ENCODE data around the gene PTPN1. TPM values are rescaled to one million over a fixed set of nuclear protein-coding genes. Genes with fewer than 3 reads are reported as not detected.

PTPN1 gene
- polyA plus RNA-seq, 1 donor (not counting 4 experiments of a cell fraction or from before 2014, with no cell fraction given) = 61.6 TPM

DNA sequence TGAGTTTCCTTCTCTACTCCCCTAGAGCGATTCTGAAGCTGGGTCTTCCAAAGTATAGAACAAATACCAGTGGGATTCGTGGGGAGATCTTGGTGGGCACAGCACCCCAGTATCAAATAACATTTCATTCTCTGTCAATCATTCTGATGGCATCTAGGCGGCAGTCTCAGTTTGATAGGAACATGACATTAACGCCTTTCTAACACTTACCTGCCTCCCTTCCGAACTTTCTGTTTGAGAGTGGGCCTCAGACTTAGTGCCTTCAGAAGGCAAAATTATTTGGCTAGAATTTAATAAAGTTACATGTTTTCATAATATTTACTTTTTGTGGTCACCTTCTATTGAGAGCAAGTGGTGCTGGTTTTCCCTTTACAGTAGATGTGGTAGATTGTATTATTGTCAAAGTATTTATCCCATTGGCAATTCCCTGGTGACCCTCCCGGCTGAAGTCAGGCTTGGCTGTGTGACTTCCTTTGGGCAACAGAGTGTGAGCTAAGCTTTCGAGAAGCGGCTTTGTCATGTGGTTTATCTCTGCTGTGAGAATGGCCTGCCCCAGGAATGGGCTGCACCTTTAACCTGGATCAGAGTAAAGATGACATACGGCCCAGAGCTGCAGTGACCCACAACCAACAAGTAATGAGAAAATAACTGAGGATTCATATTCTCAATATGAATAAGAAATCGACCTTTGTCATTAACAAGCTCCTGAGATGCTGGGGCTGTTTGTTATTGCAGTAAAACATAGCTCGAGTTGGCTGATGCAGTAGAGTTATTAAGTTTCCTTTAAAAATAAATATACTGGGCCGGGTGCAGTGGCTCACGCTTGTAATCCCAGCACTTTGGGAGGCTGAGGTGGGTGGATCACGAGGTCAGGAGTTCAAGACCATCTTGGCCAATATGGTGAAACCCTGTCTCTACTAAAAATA lies 45.2 kb upstream of the PTPN1 start:
- H3K36me3 ChIP-seq (ENCODE audit: control insufficient read depth in 2 of 2, extremely low read depth in 1 of 2, insufficient read depth in 2 of 2, low read length in 2 of 2) = no peaks in the 10 kb centered on the region
- no peak overlapping the region for H2AFZ ChIP-seq (ENCODE audit: control insufficient read depth, low read length)
- H3K9me1 ChIP-seq (ENCODE audit: control insufficient read depth, extremely low read depth, insufficient read depth, low read length) = no peaks in the 10 kb centered on the region
- no peak overlapping the region for H3K27ac ChIP-seq (ENCODE audit: control insufficient read depth, insufficient read depth, low read length)
- no peaks in the 10 kb centered on the region for H4K20me1 ChIP-seq (ENCODE audit: control insufficient read depth, extremely low read depth, insufficient read depth, low read length)
- dilution Hi-C loops (cut with MboI; ENCODE audit: extremely low pct_ligation_motif_present, low sequenced_read_pairs) = no loop called here
- no peaks in the 10 kb centered on the region for H3K9me3 ChIP-seq (ENCODE audit: control insufficient read depth, low read depth, low read length)
- no peaks in the 10 kb centered on the region for H3K79me2 ChIP-seq (ENCODE audit: control insufficient read depth, insufficient read depth, low read length)
- no peaks in the 10 kb centered on the region for H3K27me3 ChIP-seq (ENCODE audit: control insufficient read depth, extremely low read depth, insufficient read depth, low read length)
- no peak for FAIRE-seq
- peaks cover 4% of the 10 kb centered on the region for H3K4me1 ChIP-seq (ENCODE audit: control insufficient read depth, extremely low read depth, insufficient read depth, low read length)
- no peak for DNase-seq (ENCODE audit: low read depth, low spot score)
- no peak overlapping the region for H3K4me2 ChIP-seq (ENCODE audit: control insufficient read depth, extremely low read depth, insufficient read depth, low read depth, low read length)
- TF ChIP-seq, protein P1, sequence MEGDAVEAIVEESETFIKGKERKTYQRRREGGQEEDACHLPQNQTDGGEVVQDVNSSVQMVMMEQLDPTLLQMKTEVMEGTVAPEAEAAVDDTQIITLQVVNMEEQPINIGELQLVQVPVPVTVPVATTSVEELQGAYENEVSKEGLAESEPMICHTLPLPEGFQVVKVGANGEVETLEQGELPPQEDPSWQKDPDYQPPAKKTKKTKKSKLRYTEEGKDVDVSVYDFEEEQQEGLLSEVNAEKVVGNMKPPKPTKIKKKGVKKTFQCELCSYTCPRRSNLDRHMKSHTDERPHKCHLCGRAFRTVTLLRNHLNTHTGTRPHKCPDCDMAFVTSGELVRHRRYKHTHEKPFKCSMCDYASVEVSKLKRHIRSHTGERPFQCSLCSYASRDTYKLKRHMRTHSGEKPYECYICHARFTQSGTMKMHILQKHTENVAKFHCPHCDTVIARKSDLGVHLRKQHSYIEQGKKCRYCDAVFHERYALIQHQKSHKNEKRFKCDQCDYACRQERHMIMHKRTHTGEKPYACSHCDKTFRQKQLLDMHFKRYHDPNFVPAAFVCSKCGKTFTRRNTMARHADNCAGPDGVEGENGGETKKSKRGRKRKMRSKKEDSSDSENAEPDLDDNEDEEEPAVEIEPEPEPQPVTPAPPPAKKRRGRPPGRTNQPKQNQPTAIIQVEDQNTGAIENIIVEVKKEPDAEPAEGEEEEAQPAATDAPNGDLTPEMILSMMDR (optimal IDR thresholded peaks at IDR 0.05 in 1 of 3, IDR thresholded peaks at IDR 0.05 in 1 of 3, conservative IDR thresholded peaks at IDR 0.05 in 1 of 3; ENCODE audit: extremely low read depth in 1 of 3, insufficient read depth in 2 of 3, low read length in 3 of 3) = no peak
- TF ChIP-seq EZH2 (IDR thresholded peaks at IDR 0.05; ENCODE audit: low read length) = no peak
- H3K4me3 ChIP-seq (ENCODE audit: control insufficient read depth in 2 of 3, extremely low read depth in 1 of 3, insufficient read depth in 2 of 3, low read depth in 1 of 3, low read length in 3 of 3) = no peak overlapping the region
- no peak overlapping the region for H3K9ac ChIP-seq (ENCODE audit: control insufficient read depth, extremely low read depth, insufficient read depth, low read length)

- Histone ChIP-seq H3K4me3 (ENCODE audit: control insufficient read depth in 2 of 3, extremely low read depth in 1 of 3, insufficient read depth in 2 of 3, low read depth in 1 of 3, low read length in 3 of 3) (no peak overlapping the region), H3K79me2 (ENCODE audit: control insufficient read depth, insufficient read depth, low read length) (no peaks in the 10 kb centered on the region), H4K20me1 (ENCODE audit: control insufficient read depth, extremely low read depth, insufficient read depth, low read length) (no peaks in the 10 kb centered on the region), H3K9me3 (ENCODE audit: control insufficient read depth, low read depth, low read length) (no peaks in the 10 kb centered on the region), H3K4me1 (ENCODE audit: control insufficient read depth, extremely low read depth, insufficient read depth, low read length) (peaks cover 9% of the 10 kb centered on the region), H3K27me3 (ENCODE audit: control insufficient read depth, extremely low read depth, insufficient read depth, low read length) (no peaks in the 10 kb centered on the region), H3K9me1 (ENCODE audit: control insufficient read depth, extremely low read depth, insufficient read depth, low read length) (no peaks in the 10 kb centered on the region), H3K9ac (ENCODE audit: control insufficient read depth, extremely low read depth, insufficient read depth, low read length) (no peak overlapping the region), H3K36me3 (ENCODE audit: control insufficient read depth in 2 of 2, extremely low read depth in 1 of 2, insufficient read depth in 2 of 2, low read length in 2 of 2) (no peaks in the 10 kb centered on the region), H3K27ac (ENCODE audit: control insufficient read depth, insufficient read depth, low read length) (no peak overlapping the region), H3K4me2 (ENCODE audit: control insufficient read depth, extremely low read depth, insufficient read depth, low read depth, low read length) (no peak overlapping the region), H2AFZ (ENCODE audit: control insufficient read depth, low read length) (no peak overlapping the region)
- FAIRE-seq (no peak), DNase-seq (ENCODE audit: low read depth, low spot score) (no peak)
- TF ChIP-seq EZH2 (IDR thresholded peaks at IDR 0.05; ENCODE audit: low read length) = no peak
- TF ChIP-seq, protein P1 (optimal IDR thresholded peaks at IDR 0.05 in 1 of 3, IDR thresholded peaks at IDR 0.05 in 1 of 3, conservative IDR thresholded peaks at IDR 0.05 in 1 of 3; ENCODE audit: extremely low read depth in 1 of 3, insufficient read depth in 2 of 3, low read length in 3 of 3) = no peak
- dilution Hi-C loops (cut with MboI; ENCODE audit: extremely low pct_ligation_motif_present, low sequenced_read_pairs) = no loop called here
Observed at GRCh38 chr20:50467174-50467573, 43.0 kb upstream of the PTPN1 start.

All from keratinocyte (primary cell).